ENCODE measurements around the gene UGT1A4. TPM values are rescaled to one million over a fixed set of nuclear protein-coding genes. Genes with fewer than 3 reads are reported as not detected.

UGT1A4 gene
- total RNA-seq, 2 experiments from 2014 or later, result not detected

DNA sequence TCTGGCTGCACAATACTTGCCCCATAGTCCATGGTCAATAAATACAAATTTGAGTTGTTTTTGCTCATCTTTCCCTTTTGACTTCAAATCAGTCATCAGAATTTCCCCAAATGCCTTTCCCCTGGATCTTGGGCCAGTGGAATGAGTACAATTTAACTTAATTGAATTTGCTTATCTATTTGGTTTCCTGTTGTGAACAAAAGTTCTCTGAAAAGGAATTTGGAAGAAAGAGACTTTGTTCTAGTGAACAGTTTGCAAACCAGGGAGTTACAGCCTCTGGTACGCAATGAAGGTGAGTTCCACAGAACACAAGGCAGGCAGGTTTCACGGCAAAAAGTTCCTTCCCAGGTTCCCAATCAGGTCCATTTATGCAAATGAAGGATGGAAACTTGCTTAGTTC lies 40.3 kb downstream of the UGT1A4 start:
- CTCF ChIA-PET, result no interaction called here
- intact Hi-C loops (cut with micrococcal nuclease), result no loop called here
- POLR2A ChIA-PET, result no interaction called here

DNA sequence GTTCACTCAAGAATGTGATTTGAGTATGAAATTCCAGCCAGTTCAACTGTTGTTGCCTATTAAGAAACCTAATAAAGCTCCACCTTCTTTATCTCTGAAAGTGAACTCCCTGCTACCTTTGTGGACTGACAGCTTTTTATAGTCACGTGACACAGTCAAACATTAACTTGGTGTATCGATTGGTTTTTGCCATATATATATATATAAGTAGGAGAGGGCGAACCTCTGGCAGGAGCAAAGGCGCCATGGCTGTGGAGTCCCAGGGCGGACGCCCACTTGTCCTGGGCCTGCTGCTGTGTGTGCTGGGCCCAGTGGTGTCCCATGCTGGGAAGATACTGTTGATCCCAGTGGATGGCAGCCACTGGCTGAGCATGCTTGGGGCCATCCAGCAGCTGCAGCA lies 41.5 kb downstream of the UGT1A4 start, which contains the start of gene UGT1A1:
Gene UGT1A1, plus strand, starts transcription at position 228 of the 400 bp plus-strand sequence. Its CDS starts 18 bp downstream, at position 246.
- no peaks in the 10 kb centered on the region for H3K36me3 Mint-ChIP-seq (ENCODE audit: low read depth)
- CTCF ChIA-PET, result no interaction called here
- ATAC-seq, result no peak
- no peaks in the 10 kb centered on the region for H3K4me1 Mint-ChIP-seq (ENCODE audit: low read depth)
- no peak within 1 kb of the TSS for H3K4me3 Mint-ChIP-seq
- peaks cover 7% of the 10 kb centered on the region for H3K27me3 Mint-ChIP-seq
- POLR2A ChIA-PET, result no interaction called here
- intact Hi-C loops (cut with micrococcal nuclease), result no loop called here
- DNase-seq, result no peak
- H3K9me3 Mint-ChIP-seq, result no peaks in the 10 kb centered on the region
- H3K27ac Mint-ChIP-seq, result no peak within 1 kb of the TSS
- TF ChIP-seq, protein P1, sequence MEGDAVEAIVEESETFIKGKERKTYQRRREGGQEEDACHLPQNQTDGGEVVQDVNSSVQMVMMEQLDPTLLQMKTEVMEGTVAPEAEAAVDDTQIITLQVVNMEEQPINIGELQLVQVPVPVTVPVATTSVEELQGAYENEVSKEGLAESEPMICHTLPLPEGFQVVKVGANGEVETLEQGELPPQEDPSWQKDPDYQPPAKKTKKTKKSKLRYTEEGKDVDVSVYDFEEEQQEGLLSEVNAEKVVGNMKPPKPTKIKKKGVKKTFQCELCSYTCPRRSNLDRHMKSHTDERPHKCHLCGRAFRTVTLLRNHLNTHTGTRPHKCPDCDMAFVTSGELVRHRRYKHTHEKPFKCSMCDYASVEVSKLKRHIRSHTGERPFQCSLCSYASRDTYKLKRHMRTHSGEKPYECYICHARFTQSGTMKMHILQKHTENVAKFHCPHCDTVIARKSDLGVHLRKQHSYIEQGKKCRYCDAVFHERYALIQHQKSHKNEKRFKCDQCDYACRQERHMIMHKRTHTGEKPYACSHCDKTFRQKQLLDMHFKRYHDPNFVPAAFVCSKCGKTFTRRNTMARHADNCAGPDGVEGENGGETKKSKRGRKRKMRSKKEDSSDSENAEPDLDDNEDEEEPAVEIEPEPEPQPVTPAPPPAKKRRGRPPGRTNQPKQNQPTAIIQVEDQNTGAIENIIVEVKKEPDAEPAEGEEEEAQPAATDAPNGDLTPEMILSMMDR (IDR thresholded peaks at IDR 0.05), result no peak

More for the DNA sequence above, 40.3 kb downstream of the UGT1A4 start:
- Mint-ChIP-seq H3K36me3 (ENCODE audit: low read depth) (no peaks in the 10 kb centered on the region), H3K27me3 (peaks cover 2% of the 10 kb centered on the region), H3K4me3 (no peak overlapping the region), H3K9me3 (no peaks in the 10 kb centered on the region), H3K4me1 (ENCODE audit: low read depth) (no peaks in the 10 kb centered on the region), H3K27ac (no peak overlapping the region)
- DNase-seq (no peak), ATAC-seq (no peak)
- TF ChIP-seq, protein P1 (IDR thresholded peaks at IDR 0.05), result no peak

DNA sequence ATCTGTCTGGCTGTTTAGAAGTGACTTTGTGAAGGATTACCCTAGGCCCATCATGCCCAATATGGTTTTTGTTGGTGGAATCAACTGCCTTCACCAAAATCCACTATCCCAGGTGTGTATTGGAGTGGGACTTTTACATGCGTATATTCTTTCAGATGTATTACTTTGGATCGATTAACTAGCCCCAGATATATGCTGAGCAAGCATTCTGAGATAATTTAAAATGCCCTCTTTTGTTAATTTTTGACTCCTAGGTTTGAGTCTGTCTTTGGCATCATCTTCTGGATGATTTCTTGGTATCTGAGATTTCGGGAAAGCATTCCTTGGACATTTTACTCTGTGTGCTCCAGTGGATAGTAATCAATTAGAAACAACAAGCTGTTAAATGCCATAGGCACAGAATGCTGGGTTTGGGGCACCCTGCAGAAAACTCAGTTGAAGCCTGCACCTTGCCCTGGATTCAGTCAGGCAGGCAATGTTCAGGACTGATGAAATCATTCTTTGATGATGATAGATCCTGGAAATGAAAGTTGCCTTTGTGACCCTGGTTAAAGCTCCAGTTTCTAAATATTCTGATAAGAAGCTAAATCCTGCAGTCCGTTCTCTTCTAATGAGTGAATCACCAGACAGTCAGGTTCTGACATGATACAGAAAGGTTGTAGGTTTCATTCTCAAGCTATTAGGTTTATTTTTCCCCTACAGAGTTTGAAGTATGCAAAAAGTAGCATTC lies 42.7 kb downstream of the UGT1A4 start:
- no peaks in the 10 kb centered on the region for H3K36me3 Mint-ChIP-seq (ENCODE audit: low read depth)
- CTCF ChIA-PET, result no interaction called here
- TF ChIP-seq, protein P1 (IDR thresholded peaks at IDR 0.05), result no peak
- POLR2A ChIA-PET, result no interaction called here
- H3K27ac Mint-ChIP-seq, result no peak overlapping the region
- no peak overlapping the region for H3K4me3 Mint-ChIP-seq
- H3K9me3 Mint-ChIP-seq, result no peaks in the 10 kb centered on the region
- H3K4me1 Mint-ChIP-seq (ENCODE audit: low read depth), result no peaks in the 10 kb centered on the region
- ATAC-seq (no peak), DNase-seq (no peak)
- intact Hi-C loops (cut with micrococcal nuclease), result no loop called here
- H3K27me3 Mint-ChIP-seq, result peaks cover 11% of the 10 kb centered on the region

DNA sequence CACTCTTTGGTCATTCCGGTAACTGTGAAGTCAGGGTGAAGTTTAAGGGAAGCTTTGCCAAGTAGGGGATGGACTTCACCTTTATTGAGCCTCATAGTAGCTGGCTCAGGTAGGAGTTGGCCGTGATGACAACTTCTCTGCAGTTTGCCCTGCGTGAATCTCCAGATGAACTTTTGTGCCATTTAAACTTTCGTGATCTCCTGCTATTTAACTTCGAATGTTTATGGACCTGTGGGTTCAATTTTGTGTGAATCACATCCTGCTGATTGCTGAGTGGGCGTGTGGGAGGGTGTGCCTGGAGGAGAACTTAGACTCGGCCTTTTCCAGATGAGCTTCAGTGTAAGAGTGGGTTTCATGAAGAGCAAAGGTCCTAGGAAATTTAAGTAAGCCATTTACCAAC lies 45.7 kb downstream of the UGT1A4 start:
- Mint-ChIP-seq H3K36me3 (ENCODE audit: low read depth) (no peaks in the 10 kb centered on the region), H3K4me1 (ENCODE audit: low read depth) (no peaks in the 10 kb centered on the region), H3K9me3 (no peaks in the 10 kb centered on the region), H3K27ac (no peak overlapping the region), H3K4me3 (no peak overlapping the region), H3K27me3 (peaks cover 15% of the 10 kb centered on the region)
- TF ChIP-seq, protein P1 (IDR thresholded peaks at IDR 0.05), result no peak
- no peak for DNase-seq
- intact Hi-C loops (cut with micrococcal nuclease), result no loop called here
- ChIA-PET POLR2A (no interaction called here), CTCF (no interaction called here)
- ATAC-seq, result no peak

DNA sequence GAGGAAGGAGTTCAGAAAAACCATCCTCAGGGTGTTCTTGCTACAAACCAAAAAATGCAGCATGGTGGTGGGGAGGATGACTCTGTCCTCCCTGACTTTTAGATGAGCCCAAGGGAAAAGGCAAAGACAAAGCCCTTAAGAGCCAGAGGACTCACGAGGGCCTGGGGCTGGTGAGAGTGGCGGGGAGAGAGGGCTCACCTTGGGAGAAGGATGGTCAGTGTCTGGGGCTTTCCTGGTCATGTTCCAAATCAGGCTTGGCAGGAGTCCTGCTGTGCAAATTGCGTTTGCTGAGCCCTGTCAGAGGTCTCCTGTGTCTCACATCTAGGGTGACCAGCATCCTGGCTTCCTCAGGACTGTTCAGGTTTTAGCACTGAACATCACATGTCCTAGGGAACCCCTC lies 46.2 kb downstream of the UGT1A4 start:
- H3K4me3 Mint-ChIP-seq, result no peak overlapping the region
- no peaks in the 10 kb centered on the region for H3K36me3 Mint-ChIP-seq (ENCODE audit: low read depth)
- intact Hi-C loops (cut with micrococcal nuclease), result no loop called here
- H3K9me3 Mint-ChIP-seq, result no peaks in the 10 kb centered on the region
- peaks cover 17% of the 10 kb centered on the region for H3K27me3 Mint-ChIP-seq
- ATAC-seq (no peak), DNase-seq (no peak)
- ChIA-PET POLR2A (no interaction called here), CTCF (no interaction called here)
- TF ChIP-seq, protein P1 (IDR thresholded peaks at IDR 0.05), result no peak
- H3K27ac Mint-ChIP-seq, result no peak overlapping the region
- H3K4me1 Mint-ChIP-seq (ENCODE audit: low read depth), result no peaks in the 10 kb centered on the region

Data from activated CD8-positive, alpha-beta T cell treated with anti-CD3 and anti-CD28 coated beads for 36 hours (primary cell).